BJ (cell line): Measurements from ENCODE around the gene LRG1. TPM values are rescaled to one million over a fixed set of nuclear protein-coding genes. Genes with fewer than 3 reads are reported as not detected.

Experiments
- CTCF ChIA-PET: fragments of 350-600 bp; formaldehyde crosslinking; extraction: SDS; loops from one replicate; lab custom pipeline; 2021; ENCODE audit warnings: antibody characterized with exemption, inconsistent platforms; lab: Yijun Ruan, JAX
- POLR2A ChIA-PET: fragments of 300-600 bp; sonication (Branson Sonifier 250); formaldehyde crosslinking; extraction: SDS; loops from one replicate; lab custom pipeline; 2021; ENCODE audit warnings: antibody characterized with exemption; lab: Charles Lee
- DNase-seq: peaks from one replicate; pipeline ENCODE4 v3.0.0-alpha.2; 2011; ENCODE audit warnings: low read depth
- H3K27me3 ChIP-seq: 2 replicates; pipeline ENCODE4 v1.6.0; 2011; ENCODE audit warnings: low read length; ENCODE audit not compliant: control insufficient read depth, insufficient read depth
- H3K36me3 ChIP-seq: 2 replicates; pipeline ENCODE4 v1.5.1; 2011; ENCODE audit warnings: low read length; ENCODE audit not compliant: control insufficient read depth, insufficient read depth
- H3K4me3 ChIP-seq: 2 replicates; pipeline ENCODE4 v1.5.1; 2011; ENCODE audit warnings: low read depth, mild to moderate bottlenecking, control low read depth, low read length
- CTCF ChIP-seq: IDR thresholded peaks from 2 replicates; pipeline ENCODE4 v1.5.1; 2011; ENCODE audit warnings: low read depth, mild to moderate bottlenecking, control low read depth, inconsistent platforms, low read length, moderate library complexity; ENCODE audit not compliant: insufficient read depth
- polyA plus RNA-seq: library from polyadenylated mRNA; depleted of rRNA; stranded (reverse); fragments of >200 nt; gene quantifications from 2 replicates; pipeline ENCODE4 v1.2.3, GENCODE V29; 2011

Gene LRG1
- polyA plus RNA-seq, 1 experiment = 0.02 TPM

GRCh38 chr19:4541114-4541805 lies 1.4 kb upstream of the LRG1 start:
- Histone ChIP-seq H3K27me3 (peaks cover 4% of the 10 kb centered on the region), H3K4me3 (no peak overlapping the region), H3K36me3 (no peaks in the 10 kb centered on the region)
- POLR2A ChIA-PET = no interaction called here
- TF ChIP-seq CTCF = no peak
- CTCF ChIA-PET = interaction anchor here (0.6 to 9.3 kb wide), 5 partner anchors 10 to 141 kb away, joined by 3 to 84 read pairs (median 3); partner anchors contain the start of genes SEMA6B and SH3GL1
- no peak for DNase-seq

- POLR2A ChIA-PET = no interaction called here
- H3K36me3 ChIP-seq = no peaks in the 10 kb centered on the region
- CTCF ChIA-PET = interaction anchor here (0.5 to 9.3 kb wide), 6 partner anchors 8 to 273 kb away, joined by 3 to 84 read pairs (median 4); partner anchors contain the start of gene SEMA6B
- peaks cover 7% of the 10 kb centered on the region for H3K27me3 ChIP-seq
- no peak for TF ChIP-seq CTCF
- DNase-seq = no peak
- no peak overlapping the region for H3K4me3 ChIP-seq
Measured at GRCh38 chr19:4539169-4539692, 605 bp downstream of the LRG1 start.

GRCh38 chr19:4538601-4538954 lies 1.3 kb downstream of the LRG1 start:
- DNase-seq = no peak
- no peak for TF ChIP-seq CTCF
- ChIA-PET POLR2A (no interaction called here), CTCF (interaction anchor here (1.1 to 9.3 kb wide), 4 partner anchors 8 to 272 kb away, joined by 4 to 84 read pairs (median 4); no protein-coding TSS in a partner anchor)
- Histone ChIP-seq H3K27me3 (peaks cover 7% of the 10 kb centered on the region), H3K36me3 (no peaks in the 10 kb centered on the region), H3K4me3 (no peak overlapping the region)

GRCh38 chr19:4537953-4538600 lies 1.8 kb downstream of the LRG1 start:
- H3K36me3 ChIP-seq = no peaks in the 10 kb centered on the region
- CTCF ChIA-PET = interaction anchor here (1.1 to 9.3 kb wide), 5 partner anchors 9 to 272 kb away, joined by 4 to 84 read pairs (median 4); no protein-coding TSS in a partner anchor
- no peak for DNase-seq
- TF ChIP-seq CTCF = no peak
- H3K4me3 ChIP-seq = no peak overlapping the region
- peaks cover 7% of the 10 kb centered on the region for H3K27me3 ChIP-seq
- POLR2A ChIA-PET = no interaction called here

- POLR2A ChIA-PET = no interaction called here
- CTCF ChIA-PET = interaction anchor here (1.1 to 9.3 kb wide), 3 partner anchors 10 to 100 kb away, joined by 4 to 84 read pairs (median 4); no protein-coding TSS in a partner anchor
- Histone ChIP-seq H3K4me3 (no peak overlapping the region), H3K27me3 (peaks cover 7% of the 10 kb centered on the region), H3K36me3 (no peaks in the 10 kb centered on the region)
- no peak for DNase-seq
- no peak for TF ChIP-seq CTCF
Measured at GRCh38 chr19:4536798-4537197, 3.0 kb downstream of the LRG1 start.
